NCI-H2171 treated with DMSO at 0.1 percent for 48 hours (cell line): ENCODE data around the gene CCNG2.

Source experiments
- DNase-seq: peaks from one replicate; lab custom pipeline; 2025; lab: John Stamatoyannopoulos, UW

The CCNG2 gene

GRCh38 chr4:77147079-77147782 is 9.8 kb upstream of the CCNG2 start:
- no peak for DNase-seq

- DNase-seq: no peak
These were observed 8.9 kb upstream of the CCNG2 start for GRCh38 chr4:77148078-77148477.

GRCh38 chr4:77149789-77150188 is 7.2 kb upstream of the CCNG2 start:
- no peak for DNase-seq

- no peak for DNase-seq
These were observed 5.8 kb upstream of the CCNG2 start for GRCh38 chr4:77151241-77151640.

- DNase-seq: no peak
These were observed 4.6 kb upstream of the CCNG2 start for GRCh38 chr4:77152421-77152820.

GRCh38 chr4:77153006-77153405 is 4.0 kb upstream of the CCNG2 start:
- DNase-seq: no peak

- no peak for DNase-seq
These were observed 2.9 kb upstream of the CCNG2 start for GRCh38 chr4:77154065-77154464.

GRCh38 chr4:77154761-77155499 is 2.1 kb upstream of the CCNG2 start:
- no peak for DNase-seq

GRCh38 chr4:77155631-77156452 is 1.2 kb upstream of the CCNG2 start:
- peak; percentile 53 for DNase-seq

GRCh38 chr4:77156533-77156911 is 485 bp upstream of the CCNG2 start:
- peak; percentile 94 for DNase-seq

- peak; percentile 58 for DNase-seq
These were observed 966 bp downstream of the CCNG2 start for GRCh38 chr4:77157859-77158486.

GRCh38 chr4:77158487-77158861 is 1.5 kb downstream of the CCNG2 start:
- DNase-seq: no peak

GRCh38 chr4:77159806-77160205 is 2.8 kb downstream of the CCNG2 start:
- DNase-seq: no peak

GRCh38 chr4:77163641-77164040 is 6.6 kb downstream of the CCNG2 start:
- DNase-seq: no peak

GRCh38 chr4:77167173-77167572 is 10.2 kb downstream of the CCNG2 start:
- DNase-seq: no peak

- DNase-seq: no peak
These were observed 10.9 kb downstream of the CCNG2 start for GRCh38 chr4:77167866-77168265.

GRCh38 chr4:77169481-77169880 is 12.5 kb downstream of the CCNG2 start:
- no peak for DNase-seq

GRCh38 chr4:77170926-77171325 is 13.9 kb downstream of the CCNG2 start:
- no peak for DNase-seq

- DNase-seq: no peak
These were observed 15.3 kb downstream of the CCNG2 start for GRCh38 chr4:77172336-77172735.

- no peak for DNase-seq
These were observed 17.4 kb downstream of the CCNG2 start for GRCh38 chr4:77174426-77174825.

- DNase-seq: no peak
These were observed 18.2 kb downstream of the CCNG2 start for GRCh38 chr4:77175201-77175611.

GRCh38 chr4:77176640-77177039 is 19.6 kb downstream of the CCNG2 start:
- DNase-seq: no peak
